ENCODE measurements around the gene DDAH1.

DDAH1 gene

GRCh38 chr1:85453640-85454194 lies 11.2 kb downstream of the DDAH1 start:
- TF ChIP-seq CTCF (IDR thresholded peaks at IDR 0.05; ENCODE audit: insufficient read depth, low read depth, low read length, missing control alignments), result no peak
- H3K4me3 ChIP-seq (ENCODE audit: low read length), result no peak overlapping the region
- DNase-seq (ENCODE audit: low read depth), result no peak

- no peak for TF ChIP-seq CTCF (IDR thresholded peaks at IDR 0.05; ENCODE audit: insufficient read depth, low read depth, low read length, missing control alignments)
- no peak overlapping the region for H3K4me3 ChIP-seq (ENCODE audit: low read length)
- no peak for DNase-seq (ENCODE audit: low read depth)
Observed at GRCh38 chr1:85452948-85453347, 12.0 kb downstream of the DDAH1 start.

- peak; percentile 56 for DNase-seq (ENCODE audit: low read depth)
- H3K4me3 ChIP-seq (ENCODE audit: low read length), result no peak overlapping the region
- no peak for TF ChIP-seq CTCF (IDR thresholded peaks at IDR 0.05; ENCODE audit: insufficient read depth, low read depth, low read length, missing control alignments)
Observed at GRCh38 chr1:85451236-85451830, 13.6 kb downstream of the DDAH1 start.

GRCh38 chr1:85450832-85451231 lies 14.1 kb downstream of the DDAH1 start:
- H3K4me3 ChIP-seq (ENCODE audit: low read length), result no peak overlapping the region
- no peak for DNase-seq (ENCODE audit: low read depth)
- TF ChIP-seq CTCF (IDR thresholded peaks at IDR 0.05; ENCODE audit: insufficient read depth, low read depth, low read length, missing control alignments), result no peak

GRCh38 chr1:85449356-85449755 lies 15.6 kb downstream of the DDAH1 start:
- H3K4me3 ChIP-seq (ENCODE audit: low read length), result no peak overlapping the region
- DNase-seq (ENCODE audit: low read depth), result no peak
- no peak for TF ChIP-seq CTCF (IDR thresholded peaks at IDR 0.05; ENCODE audit: insufficient read depth, low read depth, low read length, missing control alignments)

GRCh38 chr1:85448358-85448757 lies 16.6 kb downstream of the DDAH1 start:
- no peak for TF ChIP-seq CTCF (IDR thresholded peaks at IDR 0.05; ENCODE audit: insufficient read depth, low read depth, low read length, missing control alignments)
- no peak overlapping the region for H3K4me3 ChIP-seq (ENCODE audit: low read length)
- no peak for DNase-seq (ENCODE audit: low read depth)

Measured in epithelial cell of esophagus (primary cell).